DMS 273 treated with DMSO at 0.1 percent for 48 hours (cell line): ENCODE data around the gene PCDH9.
"Not testable (repeated sequence)": the region's sequence is repeated elsewhere in the genome, so short reads cannot be mapped to it uniquely, and the experiment has no call there.

ENCODE experiments used
- DNase-seq: peaks from one replicate; lab custom pipeline; 2025; lab: John Stamatoyannopoulos, UW

PCDH9 gene

GRCh38 chr13:66266348-66266747, 963.8 kb downstream of the PCDH9 start:
- DNase-seq: no peak

- no peak for DNase-seq
Measured at GRCh38 chr13:66265371-66265770, 964.8 kb downstream of the PCDH9 start.

GRCh38 chr13:66264971-66265370, 965.2 kb downstream of the PCDH9 start:
- no peak for DNase-seq

GRCh38 chr13:66262330-66262729, 967.8 kb downstream of the PCDH9 start:
- DNase-seq: no peak

- DNase-seq: not testable (repeated sequence)
Measured at GRCh38 chr13:66259426-66259825, 970.7 kb downstream of the PCDH9 start.
